Posterior vena cava (tissue), 2 donors: ENCODE results near the gene BAHD1. TPM values are rescaled to one million over a fixed set of nuclear protein-coding genes. Genes with fewer than 3 reads are reported as not detected.
A peak's percentile ranks its signal among the peaks of the same experiment; 100 is the strongest.

ENCODE experiments used
- DNase-seq: peaks from one replicate; pipeline ENCODE4 v3.0.0-alpha.2; 2020; ENCODE audit warnings: low spot score
- intact Hi-C, 2 donors: fragments of 100-400 bp; cut with DNase I; formaldehyde crosslinking; loops; one replicate each; pipeline versions ENCODE4 v1.14.1 to v1.14.2; 2022 to 2023
- total RNA-seq, 2 donors: library from RNA; stranded (reverse); fragmentation: NEBNext Ultra II Directional; extraction: Animal tissue kit (Norgen Biotek cat#: 25700); gene quantifications; one replicate each; pipeline ENCODE4 v1.2.1, GENCODE V29; 2021
- donor health status: DM: yes; HTN: yes; CAD: no.
- donor health status: DM: yes; HTN: yes; CAD: no.

Gene BAHD1
- total RNA-seq, 2 donors from 2014 or later = 11.9 to 13.8 TPM

DNA sequence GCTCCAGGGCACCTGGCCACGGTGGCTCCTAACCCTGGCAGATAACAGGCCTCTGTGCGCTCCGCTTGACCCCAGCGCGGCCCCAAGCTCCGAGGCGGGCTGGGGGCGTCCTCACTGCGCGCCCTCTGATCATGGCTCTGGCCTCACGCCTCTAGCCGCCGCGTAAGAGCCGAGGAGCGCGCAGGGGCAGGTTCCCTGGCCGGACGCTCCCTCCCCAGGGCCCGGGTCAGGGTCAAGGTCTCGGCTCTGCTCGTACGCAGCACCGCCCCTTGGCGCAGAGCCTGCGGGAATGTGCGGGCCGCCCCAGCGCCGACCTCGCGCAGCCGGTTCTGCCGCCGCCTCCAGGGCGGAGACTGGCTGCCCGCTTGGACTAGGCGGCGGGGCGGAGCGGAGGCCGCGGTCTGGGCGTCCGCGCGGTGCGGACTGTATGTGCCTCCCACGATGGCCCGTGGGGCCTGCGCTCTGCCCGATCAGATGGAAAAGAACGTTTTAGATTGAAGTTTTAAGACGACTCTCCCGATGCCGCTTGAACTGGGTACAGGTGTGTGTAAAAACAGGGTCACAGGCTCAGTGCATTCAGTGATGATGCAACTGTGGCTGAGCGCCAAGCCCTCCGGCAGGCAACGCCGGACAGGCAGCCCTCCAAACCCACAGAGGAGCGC is 70.8 kb downstream of the BAHD1 start:
- DNase-seq = peak; percentile 90
- intact Hi-C loops = loop anchor here in 1 of 2 donors (2.0 kb wide), 1 partner anchor 67 kb away; no protein-coding TSS in a partner anchor

DNA sequence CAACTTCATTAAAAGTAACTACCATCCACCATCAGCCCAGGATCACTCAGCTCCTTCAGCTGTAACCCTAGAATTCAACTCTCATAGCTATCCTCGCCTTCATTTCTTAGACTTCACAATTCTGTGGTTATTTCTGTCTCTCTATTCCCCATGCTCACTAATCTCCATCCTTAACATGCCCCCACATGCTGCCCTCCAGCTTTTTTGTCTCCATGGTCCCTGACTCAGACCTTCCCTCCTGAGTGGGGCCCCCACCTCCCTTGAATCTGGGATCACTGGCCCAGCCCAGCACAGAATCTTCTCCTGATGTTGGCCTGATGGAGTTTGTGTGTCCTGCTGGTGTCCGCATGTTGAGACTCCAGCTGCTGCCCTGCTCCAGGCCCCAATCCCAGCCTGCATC is 71.7 kb downstream of the BAHD1 start:
- DNase-seq = no peak
- intact Hi-C loops = loop anchor here in 1 of 2 donors (2.0 kb wide), 1 partner anchor 68 kb away; no protein-coding TSS in a partner anchor

DNA sequence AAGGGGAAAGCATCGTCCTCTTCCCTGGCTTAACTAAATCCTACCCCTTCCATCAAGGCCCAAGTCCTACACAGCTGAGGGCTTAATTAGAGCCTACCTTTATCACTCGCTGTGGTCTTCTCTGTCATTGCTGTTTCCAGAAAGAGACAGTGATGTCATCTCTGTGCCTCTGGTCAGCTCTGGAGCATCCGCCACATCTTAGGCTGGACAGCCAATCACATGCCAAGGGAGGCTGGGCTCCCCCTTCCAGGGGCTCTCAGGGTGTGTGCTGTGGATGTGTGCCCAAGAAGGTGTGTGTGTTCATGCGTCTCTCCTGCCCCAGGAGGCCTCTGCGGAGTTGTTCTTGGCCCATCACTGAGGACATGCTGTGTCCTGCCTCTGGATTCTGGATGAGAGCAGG is 72.9 kb downstream of the BAHD1 start:
- no peak for DNase-seq
- intact Hi-C loops = loop anchor here in 1 of 2 donors (2.0 kb wide), 1 partner anchor 69 kb away; no protein-coding TSS in a partner anchor

DNA sequence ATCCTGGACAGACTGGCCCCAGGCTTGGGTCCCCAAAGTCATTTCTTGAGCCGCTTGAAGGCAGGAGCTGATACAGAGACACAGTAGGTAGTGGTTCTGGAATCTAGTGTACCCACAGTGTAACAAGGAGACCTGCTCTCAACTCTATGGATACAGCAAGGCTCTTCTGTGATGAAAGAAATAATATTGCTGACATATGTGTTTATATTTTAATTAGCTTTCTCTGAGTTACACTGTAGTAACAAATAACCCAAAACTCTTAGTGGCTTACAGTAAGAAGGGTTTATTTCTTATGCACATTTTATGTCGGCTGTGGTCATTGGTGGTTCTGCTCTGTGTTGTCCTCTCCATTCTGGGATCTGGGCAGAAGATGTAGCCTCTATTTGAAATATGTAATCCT is 75.6 kb downstream of the BAHD1 start:
- intact Hi-C loops = no loop called here
- no peak for DNase-seq

Other genes starting within 250 kb of the BAHD1 start
- gene PAK6, start 201.9 kb upstream of the BAHD1 start, total RNA-seq = under 1 TPM; 0.37 to 0.38 TPM
- not detected for gene ANKRD63, start 157.9 kb upstream of the BAHD1 start, total RNA-seq
- gene PLCB2, start 133.0 kb upstream of the BAHD1 start, total RNA-seq = 10 to 100 TPM; 20.8 to 29.0 TPM
- gene INAFM2, start 117.3 kb upstream of the BAHD1 start, total RNA-seq = 10 to 100 TPM; 25.3 to 27.1 TPM
- 10 to 100 TPM; 29.2 to 31.2 TPM for gene CCDC9B, start 100.0 kb upstream of the BAHD1 start, total RNA-seq
- gene PHGR1, start 89.9 kb upstream of the BAHD1 start, total RNA-seq = not detected
- gene DISP2, start 82.7 kb upstream of the BAHD1 start, total RNA-seq = under 1 TPM; 0.05 to 0.32 TPM
- gene KNSTRN, start 58.2 kb upstream of the BAHD1 start, total RNA-seq = 1 to 10 TPM; 5.4 to 8.4 TPM
- gene IVD, start 35.2 kb upstream of the BAHD1 start, total RNA-seq = 10 to 100 TPM; 24.3 to 38.9 TPM
- 10 to 100 TPM; 11.8 to 15.8 TPM for gene CHST14, start 30.0 kb downstream of the BAHD1 start, total RNA-seq
- 10 to 100 TPM; 27.0 to 31.1 TPM for gene CCDC32, start 124.1 kb downstream of the BAHD1 start, total RNA-seq
- 1 to 10 TPM; 5.0 to 6.8 TPM for gene RPUSD2, start 128.3 kb downstream of the BAHD1 start, total RNA-seq
- under 1 TPM; 0.52 to 0.79 TPM for gene KNL1, start 153.3 kb downstream of the BAHD1 start, total RNA-seq